ENCODE measurements around the gene PARVB. TPM values are rescaled to one million over a fixed set of nuclear protein-coding genes. Genes with fewer than 3 reads are reported as not detected.

The PARVB gene
- polyA plus RNA-seq, 3 donors = 20.8 to 24.2 (median 23.5) TPM

- DNase-seq (ENCODE audit: low read depth in 3 of 3, low spot score in 2 of 3) = no peak
Observed at GRCh38 chr22:44172370-44173108, 148.4 kb downstream of the PARVB start.

DNA sequence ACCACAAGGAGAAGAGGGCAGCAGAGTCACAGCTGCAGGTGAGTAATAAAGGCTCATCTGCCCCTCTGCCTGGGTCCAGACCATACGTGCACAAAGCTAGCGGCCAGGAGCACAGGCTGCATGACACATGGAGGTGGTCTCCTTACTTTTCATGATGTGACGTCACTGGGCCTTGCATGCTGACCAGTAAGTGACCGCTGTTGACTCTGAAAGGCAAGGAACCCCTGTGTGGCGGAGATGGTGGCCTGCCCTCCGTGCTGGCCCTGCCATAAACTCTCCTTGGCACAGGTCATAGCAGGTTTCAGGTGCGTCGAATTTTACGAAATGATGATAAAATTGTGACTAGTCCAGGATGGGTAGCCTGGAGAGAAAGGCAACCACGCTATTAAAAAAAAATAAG, 149.1 kb downstream of the PARVB start:
- DNase-seq (ENCODE audit: low read depth in 3 of 3, low spot score in 2 of 3) = no peak

GRCh38 chr22:44175676-44176075, 151.6 kb downstream of the PARVB start:
- DNase-seq (ENCODE audit: low read depth in 3 of 3, low spot score in 2 of 3) = no peak

DNA sequence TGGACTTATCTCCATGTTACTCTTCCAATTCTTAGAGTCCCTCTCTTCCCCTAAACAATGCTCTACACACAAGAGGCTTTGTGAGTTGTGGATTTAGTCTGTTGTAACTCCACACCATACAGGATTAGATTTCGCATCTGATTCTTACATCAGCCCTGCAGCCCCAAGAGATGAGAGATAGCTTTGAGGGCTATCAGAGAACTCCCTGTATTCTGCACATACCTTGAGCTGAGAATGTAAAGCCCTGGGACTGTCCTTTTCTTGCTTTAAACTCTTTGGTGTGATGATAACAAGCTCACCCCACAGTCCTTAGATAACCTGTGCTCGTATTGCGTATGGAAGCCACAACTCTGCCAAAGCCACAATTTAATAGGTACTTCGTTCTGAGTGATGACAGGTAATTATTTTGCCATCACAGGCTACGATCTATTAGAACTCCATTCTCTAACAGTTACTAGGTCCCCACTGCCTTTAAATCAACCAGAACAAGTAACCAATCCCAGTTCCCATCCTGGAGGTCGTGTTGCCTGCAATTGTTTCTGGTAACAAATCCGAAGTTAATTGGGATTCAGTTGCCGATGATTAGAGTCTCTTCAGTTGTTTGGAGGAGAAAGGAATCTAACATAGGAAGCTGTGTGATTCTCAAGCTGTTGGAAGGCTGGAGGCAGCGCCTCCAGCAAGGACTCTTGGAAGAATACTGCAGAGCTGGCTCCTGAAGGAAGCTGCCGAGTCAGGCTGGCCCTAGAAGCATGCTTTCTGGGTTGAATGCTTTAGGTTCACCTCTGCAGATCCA, 155.3 kb downstream of the PARVB start:
- no peak for DNase-seq (ENCODE audit: low read depth in 3 of 3, low spot score in 2 of 3)

GRCh38 chr22:44179989-44180705, 156.0 kb downstream of the PARVB start:
- no peak for DNase-seq (ENCODE audit: low read depth in 3 of 3, low spot score in 2 of 3)

DNA sequence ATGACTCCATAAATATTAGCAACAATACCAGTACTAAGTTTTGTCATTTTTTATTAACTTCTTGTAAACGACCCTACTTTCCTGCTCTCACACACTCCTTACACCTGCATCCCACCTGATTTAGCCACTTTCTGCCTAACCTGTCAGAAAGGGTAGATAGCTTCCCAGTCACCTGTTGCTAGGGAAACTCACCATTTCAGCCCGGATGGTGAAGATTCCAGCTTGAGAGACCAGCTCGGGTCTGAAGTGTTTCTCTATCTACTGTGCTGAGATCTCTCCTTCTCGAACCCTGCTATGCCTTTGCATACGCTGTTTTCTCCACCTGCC, 156.6 kb downstream of the PARVB start, which contains the start of gene PARVG:
Gene PARVG (plus strand): TSS at position 220 of the 327 bp plus-strand sequence. CDS start 2,405 bp downstream, outside the sequence.
- no peak for DNase-seq (ENCODE audit: low read depth in 3 of 3, low spot score in 2 of 3)

DNA sequence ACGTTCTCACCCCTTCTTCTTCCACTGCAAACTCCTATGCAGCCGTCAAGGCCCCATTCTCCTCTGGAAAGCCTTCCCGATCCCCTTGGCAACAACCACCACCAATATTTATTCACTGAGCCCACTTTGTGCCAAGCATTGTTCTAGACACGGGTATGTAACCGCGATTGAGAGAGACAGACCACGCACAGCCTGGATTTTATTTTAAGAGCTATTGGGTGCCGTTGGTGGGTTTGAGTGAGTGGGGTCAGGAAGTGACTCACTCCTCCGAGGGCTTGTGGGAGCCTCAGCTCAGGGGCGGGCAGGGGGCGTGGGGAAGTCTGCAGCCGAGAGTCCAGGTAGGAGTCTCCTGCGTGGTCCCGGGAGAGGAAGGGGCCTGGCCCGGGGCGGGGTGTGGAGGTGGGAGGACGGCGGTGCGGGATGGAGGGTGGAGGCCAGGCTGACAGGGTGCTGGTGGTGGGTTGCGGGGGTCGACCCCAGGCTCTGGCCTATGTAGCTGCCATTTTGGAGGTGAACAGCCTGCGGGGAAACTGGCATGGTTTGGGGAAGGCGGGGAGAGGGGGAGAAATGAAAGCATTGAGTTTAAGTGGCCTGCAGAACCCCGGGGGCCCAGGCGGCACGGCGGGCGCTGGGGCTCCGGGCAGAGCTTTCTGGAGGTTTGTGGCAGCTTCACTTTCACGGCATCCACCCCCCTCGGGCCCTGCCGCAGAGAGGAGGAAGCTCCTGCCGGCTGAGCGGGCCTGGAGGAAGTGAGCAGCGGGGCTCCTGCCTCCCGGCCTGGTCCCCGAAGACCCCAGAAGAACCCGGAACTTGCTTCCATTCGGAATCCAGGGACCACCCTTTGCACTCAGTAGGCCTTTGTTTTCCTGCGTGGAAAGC, 157.2 kb downstream of the PARVB start:
- no peak for DNase-seq (ENCODE audit: low read depth in 3 of 3, low spot score in 2 of 3)

GRCh38 chr22:44181912-44182587, 157.9 kb downstream of the PARVB start:
- DNase-seq (ENCODE audit: low read depth in 3 of 3, low spot score in 2 of 3) = no peak

DNA sequence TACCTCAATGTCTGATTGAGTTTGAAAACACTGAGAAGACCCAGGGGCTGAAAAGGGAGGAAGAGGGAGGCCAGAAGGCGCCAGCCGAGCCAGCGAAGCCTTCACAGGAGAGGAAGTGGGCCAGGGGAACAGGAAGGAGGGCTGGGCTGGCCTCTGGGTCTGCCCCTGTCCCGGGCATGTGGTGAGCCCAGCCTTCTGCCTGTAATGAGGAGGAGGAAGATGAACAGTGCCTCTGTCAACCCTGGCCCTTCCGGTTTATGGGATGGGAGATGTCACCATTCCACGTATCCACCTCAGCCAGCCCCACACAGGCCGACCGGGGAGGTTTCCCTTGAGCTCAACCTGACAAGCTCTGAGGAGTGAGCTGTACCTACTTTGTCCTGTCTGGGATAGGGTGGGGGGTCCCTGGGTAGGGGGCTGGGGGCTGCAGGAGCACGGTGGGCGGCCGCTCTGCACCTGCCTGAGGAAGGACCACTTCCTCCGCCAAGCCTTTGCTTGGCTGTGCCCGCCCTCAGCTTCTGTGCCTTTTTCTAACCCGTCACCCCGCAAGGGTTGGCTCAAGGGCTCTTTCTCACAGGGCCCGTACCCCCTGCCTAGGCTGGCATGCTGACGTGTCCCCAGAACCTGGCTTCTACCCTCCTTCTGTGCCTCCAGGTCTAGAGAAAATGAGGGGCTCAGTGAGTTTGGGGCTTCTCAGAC, 158.6 kb downstream of the PARVB start:
- DNase-seq (ENCODE audit: low read depth in 3 of 3, low spot score in 2 of 3) = no peak

GRCh38 chr22:44183287-44183588, 159.1 kb downstream of the PARVB start:
- DNase-seq (ENCODE audit: low read depth in 3 of 3, low spot score in 2 of 3) = no peak

DNA sequence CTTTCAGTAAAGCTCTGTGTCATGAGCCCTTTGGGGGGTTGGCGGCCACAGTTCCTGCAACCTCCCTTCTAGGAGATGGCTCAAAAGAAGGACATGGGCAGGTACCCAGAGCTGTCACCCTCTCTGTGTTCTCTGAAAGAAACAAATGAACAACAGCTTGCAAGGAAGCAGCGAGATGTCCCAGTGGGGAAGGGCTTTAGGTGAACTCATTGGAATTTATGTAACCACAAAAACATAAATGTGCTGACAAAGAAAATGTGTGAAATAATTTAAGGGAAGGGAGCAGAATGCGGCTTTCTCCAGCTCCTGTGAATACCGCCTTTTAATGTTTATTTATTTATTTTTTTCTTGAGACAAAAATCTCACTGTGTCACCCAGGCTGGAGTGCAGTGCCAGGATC, 159.9 kb downstream of the PARVB start:
- DNase-seq (ENCODE audit: low read depth in 3 of 3, low spot score in 2 of 3) = no peak

DNA sequence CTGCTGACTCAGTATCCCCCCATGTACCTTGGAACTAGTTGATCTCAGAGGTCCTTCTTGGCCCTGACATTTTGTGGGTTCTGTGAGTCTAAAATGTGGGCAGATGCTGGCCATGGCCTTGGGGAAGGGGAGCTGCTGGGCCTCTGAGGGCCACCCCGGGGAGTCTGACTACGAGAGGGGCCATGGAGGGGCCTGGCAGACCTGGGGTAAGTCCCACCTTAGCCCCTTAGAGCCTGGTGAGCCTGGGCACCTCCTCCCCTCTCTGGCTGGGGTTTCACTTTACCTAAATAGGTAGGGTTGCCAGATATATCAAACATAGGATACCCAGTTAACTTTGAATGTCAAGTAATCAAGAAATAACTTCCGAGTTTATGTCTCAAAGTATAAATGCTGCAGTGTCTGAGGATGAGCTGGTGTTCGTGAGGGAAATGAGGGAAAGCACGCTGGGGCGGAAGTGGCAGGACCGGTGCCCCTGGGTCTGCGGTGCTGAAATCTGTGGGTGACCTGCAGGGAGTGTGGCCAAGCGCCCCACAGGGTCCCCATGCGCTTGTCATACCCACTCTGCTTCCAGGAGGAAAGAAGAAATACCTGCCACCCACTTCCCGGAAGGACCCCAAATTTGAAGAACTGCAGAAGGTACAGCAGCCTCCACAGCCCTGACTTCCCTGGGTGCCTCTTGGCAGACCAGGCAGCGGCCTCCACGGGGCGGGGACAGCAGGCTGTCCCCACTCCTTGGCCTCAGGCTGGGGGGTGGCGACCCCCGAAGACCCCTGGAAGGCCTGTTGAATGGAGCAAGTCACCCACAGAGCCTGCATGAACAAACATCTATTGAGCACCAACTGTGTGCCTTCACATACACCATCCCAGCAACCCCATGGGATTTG, 161.4 kb downstream of the PARVB start:
- DNase-seq (ENCODE audit: low read depth in 3 of 3, low spot score in 2 of 3) = no peak

DNA sequence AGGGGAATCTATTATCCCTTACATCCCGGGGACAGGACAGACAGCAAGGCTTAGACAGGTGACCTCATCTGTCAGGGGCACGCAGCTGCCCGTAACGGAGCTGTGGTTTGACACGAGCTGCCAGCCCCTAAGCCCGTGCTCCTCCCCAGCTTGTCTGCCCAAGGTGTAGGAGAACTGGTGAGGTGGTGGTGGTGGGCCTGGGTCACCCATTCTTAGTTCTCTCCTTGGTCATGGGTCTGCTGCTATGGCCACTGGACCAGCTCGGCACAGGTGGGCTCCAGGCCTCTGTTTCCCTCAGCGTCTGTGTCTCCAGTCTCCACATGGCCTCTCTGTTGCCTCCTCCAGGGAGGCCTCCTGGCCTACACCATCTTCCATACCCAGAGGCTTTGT, 162.0 kb downstream of the PARVB start:
- DNase-seq (ENCODE audit: low read depth in 3 of 3, low spot score in 2 of 3) = no peak

DNA sequence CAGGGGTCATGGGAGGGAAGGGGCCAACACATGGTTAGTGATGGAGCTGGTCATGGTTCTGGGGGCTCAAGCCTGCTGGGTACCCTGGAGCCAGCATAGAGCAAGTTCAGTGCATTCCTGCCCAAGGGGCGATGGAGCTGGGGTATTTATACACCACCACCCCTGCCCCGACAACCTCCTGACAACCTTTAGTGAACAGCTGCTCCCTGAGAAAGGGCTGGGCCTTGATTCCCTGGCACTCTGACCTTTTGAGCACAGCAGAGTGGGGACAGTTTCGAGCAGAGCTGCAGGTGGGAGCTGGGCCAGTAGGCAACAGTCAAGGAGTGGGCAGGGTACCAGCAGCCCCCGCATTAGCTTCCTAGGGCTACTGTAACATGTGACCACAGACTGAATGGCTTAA, 162.6 kb downstream of the PARVB start:
- no peak for DNase-seq (ENCODE audit: low read depth in 3 of 3, low spot score in 2 of 3)

DNA sequence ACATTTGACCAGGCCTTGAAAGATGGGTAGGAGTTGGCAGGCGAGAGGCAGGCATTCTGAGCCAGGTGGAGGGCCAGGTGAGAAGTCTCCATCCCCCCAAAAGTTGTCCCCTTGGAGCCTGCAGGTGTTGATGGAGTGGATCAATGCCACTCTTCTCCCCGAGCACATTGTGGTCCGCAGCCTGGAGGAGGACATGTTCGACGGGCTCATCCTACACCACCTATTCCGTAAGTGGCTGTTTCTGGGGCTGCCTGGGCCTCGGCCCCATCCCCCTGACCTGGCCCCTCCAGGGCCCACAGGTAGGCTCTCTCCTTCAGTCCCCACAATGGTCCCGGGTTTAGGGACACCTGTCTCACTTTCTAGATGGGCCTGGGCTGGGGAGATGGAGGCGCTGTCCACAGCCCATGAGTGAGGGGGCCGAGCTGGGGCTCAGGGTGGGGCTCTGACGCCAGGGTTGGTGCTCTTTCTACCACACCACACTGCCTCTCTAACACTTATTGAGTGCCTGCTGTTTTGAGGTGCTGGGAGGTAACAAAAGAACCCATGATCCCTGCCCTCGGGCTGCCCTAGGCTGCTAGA, 163.6 kb downstream of the PARVB start:
- no peak for DNase-seq (ENCODE audit: low read depth in 3 of 3, low spot score in 2 of 3)

DNA sequence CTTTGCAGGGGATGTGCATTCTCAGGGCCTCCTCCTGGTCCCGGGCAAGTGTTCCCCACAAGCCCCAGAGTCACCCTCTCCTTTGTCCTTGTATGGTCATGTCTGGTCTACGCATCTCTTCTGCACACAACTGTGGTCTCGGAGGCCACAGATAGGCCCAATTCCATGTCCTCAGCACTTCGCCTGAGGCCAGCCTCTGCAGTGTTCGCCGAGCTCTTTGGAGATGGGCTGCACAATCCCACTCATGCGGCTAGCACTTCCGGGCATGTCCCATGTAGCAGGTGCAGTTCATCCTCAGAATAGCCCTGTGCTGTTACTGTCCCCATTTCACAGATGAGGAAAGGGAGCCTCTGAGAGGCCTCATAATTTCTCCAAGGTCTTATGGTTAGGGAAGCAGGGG, 164.2 kb downstream of the PARVB start:
- no peak for DNase-seq (ENCODE audit: low read depth in 3 of 3, low spot score in 2 of 3)

DNA sequence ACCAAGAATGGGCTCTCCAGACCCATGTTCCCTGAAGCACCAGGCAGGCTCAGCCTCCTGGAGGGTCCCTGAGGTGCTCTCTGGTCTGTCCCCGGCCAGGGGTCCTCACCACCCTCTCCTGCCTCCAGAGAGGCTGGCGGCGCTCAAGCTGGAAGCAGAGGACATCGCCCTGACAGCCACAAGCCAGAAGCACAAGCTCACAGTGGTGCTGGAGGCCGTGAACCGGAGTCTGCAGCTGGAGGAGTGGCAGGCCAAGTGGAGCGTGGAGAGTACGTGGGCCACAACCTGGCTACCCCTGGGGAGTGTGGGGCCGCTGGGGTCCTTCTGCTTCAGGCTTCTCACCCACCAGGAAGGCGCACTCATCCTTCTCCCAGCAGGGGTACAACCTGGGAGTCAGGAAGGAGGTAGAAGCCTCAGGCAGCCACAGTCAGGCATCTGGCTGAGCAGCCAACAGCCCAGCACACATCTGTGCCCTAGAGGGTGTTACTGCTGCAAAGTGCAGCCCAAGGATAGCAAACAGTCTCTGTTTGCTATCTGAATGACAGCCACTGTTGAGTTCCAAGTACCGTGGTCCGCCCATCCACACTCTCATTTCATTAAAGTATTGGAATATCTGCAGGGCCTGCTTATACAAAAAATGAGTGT, 165.0 kb downstream of the PARVB start:
- no peak for DNase-seq (ENCODE audit: low read depth in 3 of 3, low spot score in 2 of 3)
